ENCODE results near the gene NLRC5.

Gene NLRC5

GRCh38 chr16:57125376-57125775 is 136.0 kb downstream of the NLRC5 start (continued):
- no peak for TF ChIP-seq ZNF580 (tag by site-specific recombination; IDR thresholded peaks at IDR 0.05)
- no peak for TF ChIP-seq ZNF114 (tag by site-specific recombination; IDR thresholded peaks at IDR 0.05)
- no peak for TF ChIP-seq ZNF639 (tag by site-specific recombination; IDR thresholded peaks at IDR 0.05)
- no peak for TF ChIP-seq ZNF501 (tag by site-specific recombination; IDR thresholded peaks at IDR 0.05)
- no peak for TF ChIP-seq HOXC10 (CRISPR knock-in tag; IDR thresholded peaks at IDR 0.05)
- TF ChIP-seq BCL6B (tag by site-specific recombination; IDR thresholded peaks at IDR 0.05): no peak
- TF ChIP-seq ZNF521 (tag by site-specific recombination; IDR thresholded peaks at IDR 0.05): no peak
- no peak for TF ChIP-seq ZNF629 (tag by site-specific recombination; IDR thresholded peaks at IDR 0.05)

GRCh38 chr16:57125969-57126368 is 136.6 kb downstream of the NLRC5 start:
- CTCF ChIA-PET: interaction anchor here (0.7 to 2.3 kb wide), 2 partner anchors 41 to 42 kb away, joined by 4 to 12 read pairs; no protein-coding TSS in a partner anchor
- H3K27ac ChIP-seq (ENCODE audit: extremely low read depth, low read depth, low read length): no peak overlapping the region
- no peaks in the 10 kb centered on the region for H3K9me3 ChIP-seq (ENCODE audit: control insufficient read depth, insufficient read depth, low read depth, low read length)
- no peaks in the 10 kb centered on the region for H3K4me1 ChIP-seq (ENCODE audit: control insufficient read depth, insufficient read depth, low read length)
- no peak overlapping the region for H3K4me3 ChIP-seq (ENCODE audit: low read depth, low read length)
- TF ChIP-seq GLIS2 (tag by site-specific recombination; IDR thresholded peaks at IDR 0.05): no peak
- TF ChIP-seq ZBTB17 (tag by site-specific recombination; IDR thresholded peaks at IDR 0.05): peak; percentile 64; the same call in 1 of the 2 replicates
- peak; percentile 49; the same call in 1 of the 2 replicates for TF ChIP-seq ZNF23 (tag by site-specific recombination; IDR thresholded peaks at IDR 0.05; ENCODE audit: borderline replicate concordance)
- peaks cover 0 to 4% of the 10 kb centered on the region in 2 experiments; a peak in 1 of 3 replicates for H3K36me3 ChIP-seq (ENCODE audit: control insufficient read depth in 2 of 2, insufficient read depth in 1 of 2, low read length in 2 of 2)
- POLR2A ChIA-PET: no interaction called here

GRCh38 chr16:57126411-57126810 is 137.1 kb downstream of the NLRC5 start:
- no peak overlapping the region for H3K4me3 ChIP-seq (ENCODE audit: low read depth, low read length)
- no peak overlapping the region for H3K27ac ChIP-seq (ENCODE audit: extremely low read depth, low read depth, low read length)
- no peaks in the 10 kb centered on the region for H3K4me1 ChIP-seq (ENCODE audit: control insufficient read depth, insufficient read depth, low read length)
- peaks cover 0 to 4% of the 10 kb centered on the region in 2 experiments; a peak in 1 of 3 replicates for H3K36me3 ChIP-seq (ENCODE audit: control insufficient read depth in 2 of 2, insufficient read depth in 1 of 2, low read length in 2 of 2)
- no peak for TF ChIP-seq KLF8 (tag by site-specific recombination; IDR thresholded peaks at IDR 0.05)
- TF ChIP-seq PRDM6 (tag by site-specific recombination; IDR thresholded peaks at IDR 0.05): no peak
- no peak for TF ChIP-seq ZNF561 (tag by site-specific recombination; IDR thresholded peaks at IDR 0.05; ENCODE audit: borderline replicate concordance)
- no peak for TF ChIP-seq SALL2 (tag by site-specific recombination; IDR thresholded peaks at IDR 0.05; ENCODE audit: borderline replicate concordance)
- TF ChIP-seq KLF17 (tag by site-specific recombination; IDR thresholded peaks at IDR 0.05): no peak
- no peak for TF ChIP-seq HOXC10 (CRISPR knock-in tag; IDR thresholded peaks at IDR 0.05)
- TF ChIP-seq ZNF155 (tag by site-specific recombination; IDR thresholded peaks at IDR 0.05): no peak
- TF ChIP-seq ZNF184 (tag by site-specific recombination; IDR thresholded peaks at IDR 0.05): no peak
- TF ChIP-seq ZBTB26 (tag by site-specific recombination; optimal IDR thresholded peaks at IDR 0.05): no peak
- TF ChIP-seq ZNF2 (tag by site-specific recombination; IDR thresholded peaks at IDR 0.05): no peak
- no peak for TF ChIP-seq ZFHX2 (tag by site-specific recombination; conservative IDR thresholded peaks at IDR 0.05)
- no peak for TF ChIP-seq WT1 (tag by site-specific recombination; IDR thresholded peaks at IDR 0.05)
- no peak for TF ChIP-seq ZNF423 (tag by site-specific recombination; IDR thresholded peaks at IDR 0.05)
- no peak for TF ChIP-seq HOXD13 (CRISPR knock-in tag; IDR thresholded peaks at IDR 0.05; ENCODE audit: borderline replicate concordance)
- TF ChIP-seq ZNF23 (tag by site-specific recombination; IDR thresholded peaks at IDR 0.05; ENCODE audit: borderline replicate concordance): no peak
- CTCF ChIA-PET: interaction anchor here (0.7 to 2.3 kb wide), 2 partner anchors 41 to 42 kb away, joined by 4 to 12 read pairs; no protein-coding TSS in a partner anchor
- no peaks in the 10 kb centered on the region for H3K9me3 ChIP-seq (ENCODE audit: control insufficient read depth, insufficient read depth, low read depth, low read length)
- POLR2A ChIA-PET: no interaction called here
